Measurements from ENCODE around the gene LENG9.
A peak's percentile ranks its signal among the peaks of the same experiment; 100 is the strongest.
"Not testable (repeated sequence)": the region's sequence is repeated elsewhere in the genome, so short reads cannot be mapped to it uniquely, and the experiment has no call there.

Gene LENG9
- 3.5 to 14.9 (median 5.1) reads per million in 3 experiments for total RNA-seq

- DNase-seq, result peak; percentile 93
Observed at GRCh38 chr19:54463531-54464043, at the start of gene LENG9. Gene LENG9, minus strand, starts transcription at chr19:54463778. Its CDS starts 252 bp downstream, at chr19:54463526.

GRCh38 chr19:54509200-54509940 is 45.8 kb upstream of the LENG9 start:
- DNase-seq, result not testable (repeated sequence)

GRCh38 chr19:54508487-54508886 is 44.9 kb upstream of the LENG9 start:
- not testable (repeated sequence) for DNase-seq

GRCh38 chr19:54507824-54508223 is 44.2 kb upstream of the LENG9 start:
- DNase-seq, result no peak

- not testable (repeated sequence) for DNase-seq
Observed at GRCh38 chr19:54507038-54507717, 43.6 kb upstream of the LENG9 start.

- DNase-seq, result no peak
Observed at GRCh38 chr19:54506079-54506478, 42.5 kb upstream of the LENG9 start.

GRCh38 chr19:54505542-54505941 is 42.0 kb upstream of the LENG9 start:
- not testable (repeated sequence) for DNase-seq

- no peak for DNase-seq
Observed at GRCh38 chr19:54502518-54503048, 39.0 kb upstream of the LENG9 start, which contains the start of gene LAIR2. Gene LAIR2, plus strand, starts transcription at chr19:54502831. Its CDS starts 88 bp downstream, at chr19:54502919.

GRCh38 chr19:54498451-54498772 is 34.8 kb upstream of the LENG9 start:
- DNase-seq, result not testable (repeated sequence)

- peak; percentile 14 for DNase-seq
Observed at GRCh38 chr19:54497747-54498450, 34.3 kb upstream of the LENG9 start.

- DNase-seq, result not testable (repeated sequence)
Observed at GRCh38 chr19:54495284-54495683, 31.7 kb upstream of the LENG9 start.

GRCh38 chr19:54493967-54494585 is 30.5 kb upstream of the LENG9 start:
- DNase-seq, result no peak

GRCh38 chr19:54493056-54493455 is 29.5 kb upstream of the LENG9 start:
- DNase-seq, result not testable (repeated sequence)

- DNase-seq, result no peak
Observed at GRCh38 chr19:54492568-54492967, 29.0 kb upstream of the LENG9 start.

GRCh38 chr19:54489766-54490165 is 26.2 kb upstream of the LENG9 start:
- DNase-seq, result no peak

- no peak for DNase-seq
Observed at GRCh38 chr19:54489341-54489740, 25.8 kb upstream of the LENG9 start.

- DNase-seq, result no peak
Observed at GRCh38 chr19:54485851-54486250, 22.3 kb upstream of the LENG9 start.

- no peak for DNase-seq
Observed at GRCh38 chr19:54484451-54484850, 20.9 kb upstream of the LENG9 start.

GRCh38 chr19:54482889-54483288 is 19.3 kb upstream of the LENG9 start:
- no peak for DNase-seq

GRCh38 chr19:54481326-54481930 is 17.9 kb upstream of the LENG9 start:
- peak; percentile 30 for DNase-seq

GRCh38 chr19:54480051-54480450 is 16.5 kb upstream of the LENG9 start:
- no peak for DNase-seq

- DNase-seq, result no peak
Observed at GRCh38 chr19:54478677-54479266, 15.2 kb upstream of the LENG9 start.
